Myometrial cell (primary cell): Measurements from ENCODE around the gene ACTRT2. TPM values are rescaled to one million over a fixed set of nuclear protein-coding genes. Genes with fewer than 3 reads are reported as not detected.

ENCODE experiments used
- total RNA-seq: library from RNA; depleted of rRNA; stranded (reverse); fragments of >200 nt; gene quantifications from 2 replicates; pipeline ENCODE4 v1.2.3, GENCODE V29; 2015

ACTRT2 gene
- total RNA-seq, result not detected in 2 replicates

DNA sequence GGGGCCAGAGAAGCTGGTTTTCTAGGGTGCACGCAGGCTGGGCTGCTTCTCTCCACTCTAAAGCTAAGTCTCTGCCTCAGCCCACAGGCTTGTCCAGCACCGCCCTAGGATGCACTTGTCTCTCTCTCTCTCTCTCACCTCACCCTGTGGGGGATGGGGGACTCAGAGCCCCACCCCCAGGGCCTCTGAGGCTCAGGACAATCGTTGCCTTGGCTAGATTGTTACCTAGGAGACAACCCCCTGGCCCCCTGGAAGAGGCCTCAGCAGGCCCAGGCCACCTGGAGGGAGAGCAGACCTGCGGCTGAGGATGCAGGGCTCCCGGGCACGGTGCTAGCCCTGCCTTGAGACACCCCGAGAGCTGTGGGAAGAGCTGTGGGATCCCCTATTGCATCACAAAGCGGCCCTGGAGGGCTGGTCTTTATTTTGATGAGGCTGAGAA, at the start of gene ACTRT2:
ACTRT2 (plus strand) TSS at position 235 of the 439 bp plus-strand sequence. CDS start 220 bp downstream, outside the sequence.

DNA sequence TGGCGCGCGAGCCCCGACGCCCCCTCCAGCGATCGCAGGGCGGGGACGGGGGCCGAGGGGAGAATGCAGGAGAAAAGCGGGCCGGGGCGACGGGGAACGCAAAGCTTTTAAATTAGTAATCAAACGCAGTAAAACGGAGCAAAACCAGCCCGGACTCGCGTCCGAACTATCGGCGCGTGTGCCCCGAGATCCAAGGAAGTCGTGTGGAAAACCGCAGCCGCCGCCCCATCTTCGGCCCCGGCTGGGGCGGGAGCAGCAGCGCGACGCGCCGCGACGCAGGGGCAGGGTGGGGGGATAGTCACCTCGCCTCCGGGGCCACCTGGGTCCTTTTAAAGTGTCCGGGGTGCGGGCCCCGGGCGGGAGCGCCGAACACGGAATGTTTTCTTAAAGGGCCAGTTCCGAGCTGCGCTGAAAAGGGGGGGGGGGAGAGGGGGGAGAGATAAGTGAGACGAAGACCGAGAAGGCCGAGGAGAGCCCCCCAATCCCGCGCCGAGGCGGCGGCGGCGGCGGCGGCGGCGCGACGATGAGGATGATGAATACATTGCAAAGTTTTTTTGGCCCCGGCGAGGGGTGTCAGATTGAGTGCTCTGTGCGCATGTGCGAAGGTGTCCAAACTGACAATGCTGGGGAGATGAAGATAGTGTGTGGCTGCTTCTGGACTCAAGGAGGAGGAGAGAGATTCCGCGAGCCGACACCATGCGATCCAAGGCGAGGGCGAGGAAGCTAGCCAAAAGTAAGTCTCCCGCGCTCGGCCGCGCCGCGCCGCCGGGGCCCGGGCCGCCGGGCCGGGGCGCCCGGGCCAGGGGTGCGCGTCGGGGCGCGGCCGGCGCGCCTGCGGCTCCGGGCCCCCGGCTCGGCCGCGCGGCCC, 47.5 kb downstream of the ACTRT2 start, which contains the start of gene PRDM16:
PRDM16 (plus strand) TSS at position 640 of the 868 bp plus-strand sequence; CDS start at position 697, 57 bp downstream.

Other genes with a start within 250 kb of the ACTRT2 start
- gene TTC34, start 219.8 kb upstream of the ACTRT2 start, total RNA-seq, result under 0.01 TPM in 2 replicates
- gene PRDM16, start 47.7 kb downstream of the ACTRT2 start, total RNA-seq, result 1.1 TPM in 1 of 2 replicates, not detected in the other